SU-DHL-6 (cell line): ENCODE data around the gene GDF2.

ENCODE experiments used
- H2AFZ ChIP-seq: fragments of 200-600 bp; sonication (generic); 2 replicates; pipeline ENCODE4 v1.6.1; 2014; ENCODE audit warnings: low read depth, mild to moderate bottlenecking, moderate library complexity, mixed read lengths, antibody characterized with exemption, low read length; ENCODE audit not compliant: severe bottlenecking
- H3F3A ChIP-seq: fragments of 200-600 bp; shearing (Covaris generic); 2 replicates; pipeline ENCODE4 v1.6.0; 2016; ENCODE audit warnings: antibody characterized with exemption, mild to moderate bottlenecking; ENCODE audit not compliant: insufficient read depth
- H3K27ac ChIP-seq: fragments of 200-600 bp; sonication (generic); 2 replicates; pipeline ENCODE4 v1.5.1; 2016; ENCODE audit warnings: low read depth, mild to moderate bottlenecking, low read length, moderate library complexity, mixed read lengths
- H3K27me3 ChIP-seq: fragments of 200-600 bp; sonication (generic), shearing (Covaris generic); 2 replicates; pipeline ENCODE4 v1.6.0; 2014; ENCODE audit warnings: mild to moderate bottlenecking, low read length
- H3K36me3 ChIP-seq: fragments of 200-600 bp; sonication (generic); 2 replicates; pipeline ENCODE4 v1.6.1; 2014; ENCODE audit warnings: mild to moderate bottlenecking, low read length, mixed read lengths
- H3K4me2 ChIP-seq: fragments of 300-600, 200-600 bp; shearing (Covaris generic), sonication (generic); 2 replicates; pipeline ENCODE4 v1.6.0; 2014; ENCODE audit warnings: low read length, low read depth, mild to moderate bottlenecking; ENCODE audit not compliant: poor library complexity, severe bottlenecking
- H3K4me3 ChIP-seq: fragments of 200-600 bp; sonication (generic); 2 replicates; pipeline ENCODE4 v1.5.1; 2014; ENCODE audit warnings: antibody characterized with exemption, low read length, mild to moderate bottlenecking, mixed read lengths; ENCODE audit not compliant: insufficient read depth, poor library complexity, severe bottlenecking
- H3K79me2 ChIP-seq: fragments of 200-600 bp; sonication (generic); 2 replicates; pipeline ENCODE4 v1.6.1; 2014; ENCODE audit warnings: mild to moderate bottlenecking, low read length, moderate library complexity; ENCODE audit not compliant: insufficient read depth
- H3K9ac ChIP-seq: fragments of 200-600 bp; sonication (generic); 2 replicates; pipeline ENCODE4 v1.7.0; 2014; ENCODE audit warnings: mild to moderate bottlenecking, low read length
- H3K9me2 ChIP-seq: fragments of 200-600 bp; sonication (generic); replicated peaks from 2 replicates; pipeline ENCODE4 v1.6.1; 2014; ENCODE audit warnings: low read length; ENCODE audit not compliant: insufficient read depth
- H3K9me3 ChIP-seq: fragments of 200-600 bp; sonication (generic); 2 replicates; pipeline ENCODE4 v1.6.1; 2014; ENCODE audit warnings: low read length, mixed read lengths; ENCODE audit not compliant: insufficient read depth
- H4K20me1 ChIP-seq: fragments of 200-600 bp; sonication (generic); 2 replicates; pipeline ENCODE4 v1.6.1; 2014; ENCODE audit warnings: low read depth, mild to moderate bottlenecking, antibody characterized with exemption, low read length, moderate library complexity, mixed read lengths
- CTCF ChIP-seq: fragments of 200-600 bp; sonication (generic); IDR thresholded peaks from one replicate; pipeline ENCODE4 v1.5.1; 2017; ENCODE audit warnings: antibody characterized with exemption, mild to moderate bottlenecking, low read length, moderate library complexity; ENCODE audit not compliant: insufficient read depth, poor library complexity, severe bottlenecking
- EZH2phosphoT487 ChIP-seq: fragments of 200-600 bp; sonication (generic), shearing (Covaris generic); conservative IDR thresholded peaks from 2 replicates; pipeline ENCODE4 v1.6.1; 2018; ENCODE audit warnings: mild to moderate bottlenecking, antibody characterized with exemption, low read length, moderate library complexity, mixed read lengths

The GDF2 gene

DNA sequence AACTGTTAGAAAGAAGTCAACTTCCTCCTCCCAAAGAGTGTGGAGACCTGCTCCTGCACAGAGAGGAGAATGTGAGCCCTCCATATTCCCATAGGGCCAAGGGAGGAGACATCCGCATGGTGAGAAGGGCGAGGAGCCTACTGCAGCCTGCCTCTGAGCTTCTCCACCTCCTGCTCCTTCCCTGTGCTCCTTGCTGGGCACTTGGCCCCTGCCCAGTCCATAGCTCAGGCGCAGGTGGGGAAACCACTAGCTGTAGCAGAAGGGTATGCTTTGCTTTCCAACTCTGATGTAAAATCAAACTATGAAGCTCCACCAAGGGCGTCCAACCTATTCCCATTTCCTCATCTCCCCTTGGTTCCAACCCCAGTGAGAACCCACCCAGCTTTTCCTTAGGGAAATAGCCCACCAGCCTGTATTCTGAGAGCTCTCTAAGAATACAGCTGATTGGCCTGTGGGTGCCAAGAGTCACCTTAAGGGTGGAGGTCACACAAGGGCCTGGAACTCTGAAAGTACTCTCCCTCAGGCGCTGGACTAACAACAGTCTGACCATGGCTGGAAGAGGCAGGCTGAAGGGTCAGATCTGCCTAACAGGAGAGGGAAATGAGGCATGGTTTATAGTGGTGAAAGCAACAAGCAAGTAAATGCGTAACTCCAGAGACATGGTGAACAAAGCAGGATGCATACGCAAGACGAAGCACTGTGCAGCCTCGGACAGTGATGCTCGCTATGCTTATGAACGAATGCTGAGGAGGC lies 47.9 kb downstream of the GDF2 start:
- Histone ChIP-seq H3K27me3 (no peaks in the 10 kb centered on the region), H3K9me2 (no peaks in the 10 kb centered on the region), H3K4me3 (no peak overlapping the region), H2AFZ (no peak overlapping the region), H3K9me3 (no peaks in the 10 kb centered on the region), H3K4me2 (no peak overlapping the region), H3K9ac (no peak overlapping the region), H3K79me2 (no peaks in the 10 kb centered on the region), H3K27ac (no peak overlapping the region), H3F3A (no peaks in the 10 kb centered on the region), H4K20me1 (no peaks in the 10 kb centered on the region), H3K36me3 (no peaks in the 10 kb centered on the region)
- TF ChIP-seq EZH2phosphoT487 (no peak), CTCF (no peak)

DNA sequence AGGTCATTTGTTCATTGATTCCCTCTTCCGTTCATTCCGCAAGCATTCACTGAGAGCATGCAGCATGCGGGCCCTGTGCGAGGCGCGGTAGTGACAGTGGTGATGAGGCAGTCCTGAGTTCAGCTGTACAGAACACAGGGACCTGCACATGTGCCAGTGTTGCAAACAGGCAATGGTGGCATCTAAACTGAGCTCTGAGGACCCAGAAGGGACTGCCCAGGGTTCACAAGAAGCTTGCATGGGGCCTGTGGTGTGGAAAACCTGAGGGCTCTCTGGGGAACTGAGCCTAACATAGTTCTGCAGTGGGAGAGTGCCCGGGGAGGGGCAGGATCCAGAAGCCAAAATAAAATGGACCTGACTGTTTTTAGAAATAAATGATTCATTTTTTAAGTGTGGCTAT lies 48.6 kb downstream of the GDF2 start:
- Histone ChIP-seq H3K27ac (no peak overlapping the region), H3K4me2 (no peak overlapping the region), H3F3A (no peaks in the 10 kb centered on the region), H3K36me3 (no peaks in the 10 kb centered on the region), H4K20me1 (no peaks in the 10 kb centered on the region), H3K4me3 (no peak overlapping the region), H3K9me2 (no peaks in the 10 kb centered on the region), H3K9me3 (no peaks in the 10 kb centered on the region), H2AFZ (no peak overlapping the region), H3K27me3 (no peaks in the 10 kb centered on the region), H3K79me2 (no peaks in the 10 kb centered on the region), H3K9ac (no peak overlapping the region)
- no peak for TF ChIP-seq EZH2phosphoT487
- no peak for TF ChIP-seq CTCF

GRCh38 chr10:47371629-47372485 lies 49.6 kb downstream of the GDF2 start:
- H3K9me2 ChIP-seq = no peaks in the 10 kb centered on the region
- H3K36me3 ChIP-seq = no peaks in the 10 kb centered on the region
- no peak overlapping the region for H3K4me2 ChIP-seq
- no peak overlapping the region for H2AFZ ChIP-seq
- H3K9ac ChIP-seq = no peak overlapping the region
- no peaks in the 10 kb centered on the region for H3F3A ChIP-seq
- no peaks in the 10 kb centered on the region for H3K79me2 ChIP-seq
- H3K4me3 ChIP-seq = no peak overlapping the region
- TF ChIP-seq EZH2phosphoT487 (no peak), CTCF (no peak)
- no peak overlapping the region for H3K27ac ChIP-seq
- H3K27me3 ChIP-seq = no peaks in the 10 kb centered on the region
- H3K9me3 ChIP-seq = no peaks in the 10 kb centered on the region
- no peaks in the 10 kb centered on the region for H4K20me1 ChIP-seq
